Sciatic nerve (tissue), 2 donors: ENCODE data around the gene PIK3IP1. TPM values are rescaled to one million over a fixed set of nuclear protein-coding genes. Genes with fewer than 3 reads are reported as not detected.
"Not testable (repeated sequence)": the region's sequence is repeated elsewhere in the genome, so short reads cannot be mapped to it uniquely, and the experiment has no call there.

Source experiments
- ATAC-seq: fragments of 200-7000 bp; cut with Tn5 transposase; one replicate; pipeline ENCODE4 v1.9.1; 2020; ENCODE audit warnings: mild to moderate bottlenecking, moderate library complexity
- DNase-seq: peaks from one replicate; pipeline ENCODE4 v3.0.0-alpha.2; 2020; ENCODE audit warnings: low spot score
- intact Hi-C: fragments of 100-400 bp; cut with DNase I; formaldehyde crosslinking; loops from one replicate; pipeline ENCODE4 v1.14.2; 2022
- total RNA-seq: library from RNA; stranded (reverse); fragmentation: NEBNext Ultra II Directional; extraction: Animal tissue kit (Norgen Biotek cat#: 25700); gene quantifications from one replicate; pipeline ENCODE4 v1.2.1, GENCODE V29; 2021
- donor health status: DM: no; HTN: no; CAD: no.
- donor health status: DM: no; HTN: no; CAD: no.

The PIK3IP1 gene
- total RNA-seq, 1 donor from 2014 or later, result 58.5 TPM

GRCh38 chr22:31241200-31241599 lies 51.1 kb downstream of the PIK3IP1 start:
- intact Hi-C loops, result no loop called here
- no peak for ATAC-seq
- no peak for DNase-seq

- intact Hi-C loops, result no loop called here
- ATAC-seq (no peak), DNase-seq (no peak)
Observed at GRCh38 chr22:31239771-31240370, 52.4 kb downstream of the PIK3IP1 start.

- no peak for DNase-seq
- intact Hi-C loops, result no loop called here
- no peak for ATAC-seq
Observed at GRCh38 chr22:31238057-31238456, 54.2 kb downstream of the PIK3IP1 start.

GRCh38 chr22:31236044-31236443 lies 56.2 kb downstream of the PIK3IP1 start:
- intact Hi-C loops, DNase-seq, ATAC-seq: not testable (repeated sequence)

GRCh38 chr22:31235081-31235480 lies 57.2 kb downstream of the PIK3IP1 start:
- DNase-seq (no peak), ATAC-seq (no peak)
- intact Hi-C loops, result no loop called here

GRCh38 chr22:31233001-31233400 lies 59.3 kb downstream of the PIK3IP1 start:
- intact Hi-C loops, result no loop called here
- ATAC-seq, result no peak

More at GRCh38 chr22:31233001-31233400, 59.3 kb downstream of the PIK3IP1 start:
- DNase-seq, result no peak

Other genes starting within 250 kb of the PIK3IP1 start
- gene SMTN, start 211.2 kb downstream of the PIK3IP1 start, total RNA-seq, result 283 TPM
- 159 TPM for gene SELENOM, start 184.9 kb downstream of the PIK3IP1 start, total RNA-seq
- gene INPP5J, start 169.5 kb downstream of the PIK3IP1 start, total RNA-seq, result 1.9 TPM
- not detected for gene PLA2G3, start 152.0 kb downstream of the PIK3IP1 start, total RNA-seq
- gene RNF185, start 132.3 kb downstream of the PIK3IP1 start, total RNA-seq, result 33.8 TPM
- gene LIMK2, start 80.2 kb downstream of the PIK3IP1 start, total RNA-seq, result 64.2 TPM
- 20.3 TPM for gene PATZ1, start 53.9 kb upstream of the PIK3IP1 start, total RNA-seq
- 41.5 TPM for gene DRG1, start 107.1 kb upstream of the PIK3IP1 start, total RNA-seq
- 38.9 TPM for gene EIF4ENIF1, start 197.4 kb upstream of the PIK3IP1 start, total RNA-seq
- 49.8 TPM for gene SFI1, start 204.0 kb upstream of the PIK3IP1 start, total RNA-seq